Skeletal muscle satellite cell (primary cell): ENCODE measurements around the gene IFIT1.
"Not testable (repeated sequence)": the region's sequence is repeated elsewhere in the genome, so short reads cannot be mapped to it uniquely, and the experiment has no call there.

Experiments used
- H3K27me3 ChIP-seq: 2 replicates; pipeline ENCODE4 v1.7.0; 2013; ENCODE audit warnings: low read length; ENCODE audit not compliant: control insufficient read depth, insufficient read depth
- H3K36me3 ChIP-seq: 2 replicates; pipeline ENCODE4 v1.7.0; 2013; ENCODE audit warnings: mild to moderate bottlenecking, control low read depth, low read length; ENCODE audit not compliant: insufficient read depth
- H3K4me1 ChIP-seq: 2 replicates; pipeline ENCODE4 v1.7.0; 2013; ENCODE audit warnings: low read length; ENCODE audit not compliant: control insufficient read depth, insufficient read depth
- H3K4me2 ChIP-seq: 2 replicates; pipeline ENCODE4 v1.7.0; 2013; ENCODE audit warnings: mild to moderate bottlenecking, low read length
- H3K4me3 ChIP-seq: 2 replicates; pipeline ENCODE4 v1.7.0; 2013; ENCODE audit warnings: low read length
- H3K9ac ChIP-seq: 2 replicates; pipeline ENCODE4 v1.7.0; 2013; ENCODE audit warnings: mild to moderate bottlenecking, low read depth, low read length, moderate library complexity
- H3K9me3 ChIP-seq: replicated peaks from 2 replicates; pipeline ENCODE4 v1.7.0; 2013; ENCODE audit warnings: mild to moderate bottlenecking, control low read depth, low read length

IFIT1 gene

GRCh38 chr10:89389254-89389653 lies 3.2 kb upstream of the IFIT1 start:
- Histone ChIP-seq H3K4me1 (peaks cover 8% of the 10 kb centered on the region), H3K4me3 (no peak overlapping the region), H3K9me3 (no peaks in the 10 kb centered on the region), H3K36me3 (no peaks in the 10 kb centered on the region), H3K9ac (no peak overlapping the region), H3K27me3 (no peaks in the 10 kb centered on the region), H3K4me2 (no peak overlapping the region)

- no peaks in the 10 kb centered on the region for H3K27me3 ChIP-seq
- peaks cover 8% of the 10 kb centered on the region for H3K4me1 ChIP-seq
- H3K36me3 ChIP-seq = no peaks in the 10 kb centered on the region
- H3K9ac ChIP-seq = no peak overlapping the region
- H3K4me3 ChIP-seq = no peak overlapping the region
- no peak overlapping the region for H3K4me2 ChIP-seq
- H3K9me3 ChIP-seq = no peaks in the 10 kb centered on the region
These were observed 1.8 kb upstream of the IFIT1 start for GRCh38 chr10:89390476-89391225.

GRCh38 chr10:89391226-89391576 lies 1.2 kb upstream of the IFIT1 start:
- not testable (repeated sequence) for H3K9ac ChIP-seq, H3K36me3 ChIP-seq, H3K4me2 ChIP-seq, H3K27me3 ChIP-seq, H3K9me3 ChIP-seq, H3K4me1 ChIP-seq, H3K4me3 ChIP-seq

- Histone ChIP-seq H3K9me3 (no peaks in the 10 kb centered on the region), H3K9ac (peak overlapping the region; percentile 76), H3K4me3 (peak overlapping the region; percentile 74), H3K4me1 (peaks cover 15% of the 10 kb centered on the region), H3K36me3 (no peaks in the 10 kb centered on the region), H3K4me2 (peak overlapping the region; percentile 87), H3K27me3 (no peaks in the 10 kb centered on the region)
These were observed 551 bp downstream of the IFIT1 start for GRCh38 chr10:89392974-89393373.

- no peak overlapping the region for H3K9ac ChIP-seq
- H3K4me1 ChIP-seq = peaks cover 20% of the 10 kb centered on the region
- H3K27me3 ChIP-seq = no peaks in the 10 kb centered on the region
- H3K9me3 ChIP-seq = no peaks in the 10 kb centered on the region
- no peaks in the 10 kb centered on the region for H3K36me3 ChIP-seq
- no peak overlapping the region for H3K4me3 ChIP-seq
- peak overlapping the region; percentile 87 for H3K4me2 ChIP-seq
These were observed 1.5 kb downstream of the IFIT1 start for GRCh38 chr10:89393898-89394297.

- Histone ChIP-seq H3K9me3 (no peaks in the 10 kb centered on the region), H3K9ac (no peak overlapping the region), H3K36me3 (no peaks in the 10 kb centered on the region), H3K4me1 (peaks cover 20% of the 10 kb centered on the region), H3K4me3 (no peak overlapping the region), H3K27me3 (no peaks in the 10 kb centered on the region), H3K4me2 (no peak overlapping the region)
These were observed 2.7 kb downstream of the IFIT1 start for GRCh38 chr10:89395141-89395540.

GRCh38 chr10:89398003-89398749 lies 5.8 kb downstream of the IFIT1 start:
- no peaks in the 10 kb centered on the region for H3K9me3 ChIP-seq
- H3K4me2 ChIP-seq = peak overlapping the region; percentile 13
- H3K36me3 ChIP-seq = peaks cover 5% of the 10 kb centered on the region
- H3K4me3 ChIP-seq = peak overlapping the region; percentile 7
- H3K9ac ChIP-seq = no peak overlapping the region
- H3K4me1 ChIP-seq = peaks cover 14% of the 10 kb centered on the region
- no peaks in the 10 kb centered on the region for H3K27me3 ChIP-seq

GRCh38 chr10:89399956-89400355 lies 7.5 kb downstream of the IFIT1 start:
- Histone ChIP-seq H3K27me3 (no peaks in the 10 kb centered on the region), H3K36me3 (peaks cover 5% of the 10 kb centered on the region), H3K9ac (no peak overlapping the region), H3K4me1 (peaks cover 12% of the 10 kb centered on the region), H3K4me2 (no peak overlapping the region), H3K9me3 (no peaks in the 10 kb centered on the region), H3K4me3 (no peak overlapping the region)

- no peak overlapping the region for H3K9ac ChIP-seq
- H3K4me3 ChIP-seq = no peak overlapping the region
- peaks cover 5% of the 10 kb centered on the region for H3K4me1 ChIP-seq
- no peaks in the 10 kb centered on the region for H3K9me3 ChIP-seq
- H3K36me3 ChIP-seq = peaks cover 5% of the 10 kb centered on the region
- H3K27me3 ChIP-seq = no peaks in the 10 kb centered on the region
- no peak overlapping the region for H3K4me2 ChIP-seq
These were observed 10.6 kb downstream of the IFIT1 start for GRCh38 chr10:89403043-89403442.

GRCh38 chr10:89404104-89405047 lies 12.0 kb downstream of the IFIT1 start:
- no peak overlapping the region for H3K4me3 ChIP-seq
- no peak overlapping the region for H3K4me2 ChIP-seq
- no peaks in the 10 kb centered on the region for H3K27me3 ChIP-seq
- H3K9ac ChIP-seq = no peak overlapping the region
- H3K36me3 ChIP-seq = peaks cover 5% of the 10 kb centered on the region
- no peaks in the 10 kb centered on the region for H3K9me3 ChIP-seq
- no peaks in the 10 kb centered on the region for H3K4me1 ChIP-seq

GRCh38 chr10:89406178-89406577 lies 13.8 kb downstream of the IFIT1 start:
- not testable (repeated sequence) for H3K9ac ChIP-seq, H3K4me3 ChIP-seq, H3K36me3 ChIP-seq, H3K9me3 ChIP-seq, H3K27me3 ChIP-seq, H3K4me1 ChIP-seq, H3K4me2 ChIP-seq
